GM19023 (cell line): ENCODE measurements around the gene VGLL3.
A peak's percentile ranks its signal among the peaks of the same experiment; 100 is the strongest.
"Not testable (repeated sequence)": the region's sequence is repeated elsewhere in the genome, so short reads cannot be mapped to it uniquely, and the experiment has no call there.

Experiments
- ATAC-seq: cut with Tn5 transposase; IDR thresholded peaks from one replicate; pipeline ENCODE4 v1.9.1; 2021; ENCODE audit warnings: mild to moderate bottlenecking, moderate library complexity; ENCODE audit not compliant: unreplicated experiment

VGLL3 gene, protein sequence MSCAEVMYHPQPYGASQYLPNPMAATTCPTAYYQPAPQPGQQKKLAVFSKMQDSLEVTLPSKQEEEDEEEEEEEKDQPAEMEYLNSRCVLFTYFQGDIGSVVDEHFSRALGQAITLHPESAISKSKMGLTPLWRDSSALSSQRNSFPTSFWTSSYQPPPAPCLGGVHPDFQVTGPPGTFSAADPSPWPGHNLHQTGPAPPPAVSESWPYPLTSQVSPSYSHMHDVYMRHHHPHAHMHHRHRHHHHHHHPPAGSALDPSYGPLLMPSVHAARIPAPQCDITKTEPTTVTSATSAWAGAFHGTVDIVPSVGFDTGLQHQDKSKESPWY

DNA sequence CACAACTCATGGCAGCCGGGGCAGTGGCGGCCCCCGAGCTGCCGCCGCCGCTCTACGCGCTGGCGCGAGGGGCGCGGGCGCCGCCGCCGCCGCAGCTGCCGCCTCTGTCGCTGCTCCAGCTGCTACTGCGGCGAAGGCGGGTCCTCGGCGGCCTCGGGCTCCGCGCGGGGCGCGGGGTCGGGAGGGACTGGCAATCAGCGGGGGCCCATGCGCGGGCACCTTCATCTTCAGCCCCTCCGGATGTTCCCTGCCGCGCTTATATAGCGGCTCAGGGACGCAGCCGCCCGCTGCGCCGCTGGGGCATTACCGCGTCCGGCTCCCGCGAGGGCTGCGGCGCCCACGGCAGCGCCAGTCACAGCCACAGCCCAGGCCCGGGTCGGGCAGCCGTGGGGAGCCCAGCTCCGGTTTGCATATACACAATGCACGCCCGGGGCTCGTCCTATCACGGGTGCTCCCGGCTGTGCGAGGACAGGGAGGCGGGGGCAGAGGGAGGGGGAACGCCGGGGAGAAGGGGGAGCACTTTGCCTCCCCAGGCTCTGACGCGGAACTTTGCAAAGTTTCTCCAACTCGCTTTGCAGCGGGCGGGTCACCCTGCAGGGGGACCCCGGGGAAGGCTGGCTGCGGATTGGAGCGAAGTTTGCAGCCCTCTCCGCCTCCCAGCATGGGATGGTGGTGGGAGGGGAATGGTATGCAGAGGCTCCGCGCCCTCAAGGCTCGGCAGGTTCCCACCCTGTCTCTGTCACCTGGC, at the start of gene VGLL3:
Gene VGLL3, minus strand, starts transcription at position 416 of the 748 bp plus-strand sequence. Its CDS starts 406 bp downstream, at position 10.
- ATAC-seq: peak; percentile 41

- no peak for ATAC-seq
These were observed 46.7 kb upstream of the VGLL3 start for GRCh38 chr3:87037652-87038051.

DNA sequence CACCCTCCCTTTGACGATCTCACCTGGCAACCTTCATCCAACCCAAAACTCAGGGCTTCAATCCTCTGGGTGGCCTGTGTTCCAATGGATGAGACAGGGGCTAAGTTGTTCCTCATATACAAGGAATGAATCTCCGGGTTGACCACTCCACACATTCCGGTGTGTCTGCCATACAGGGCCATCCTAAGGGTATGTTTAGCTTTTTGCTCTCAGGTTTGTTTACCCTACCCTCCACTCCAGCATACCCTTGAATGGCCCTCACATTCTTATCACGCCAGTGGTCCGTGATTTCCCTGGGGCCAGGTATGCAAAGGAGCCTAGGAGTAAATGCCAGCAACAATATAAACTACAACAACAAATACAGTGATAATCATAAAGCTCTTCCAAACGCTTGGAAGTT, 45.7 kb upstream of the VGLL3 start:
- no peak for ATAC-seq

GRCh38 chr3:87035339-87035738, 44.4 kb upstream of the VGLL3 start:
- no peak for ATAC-seq

DNA sequence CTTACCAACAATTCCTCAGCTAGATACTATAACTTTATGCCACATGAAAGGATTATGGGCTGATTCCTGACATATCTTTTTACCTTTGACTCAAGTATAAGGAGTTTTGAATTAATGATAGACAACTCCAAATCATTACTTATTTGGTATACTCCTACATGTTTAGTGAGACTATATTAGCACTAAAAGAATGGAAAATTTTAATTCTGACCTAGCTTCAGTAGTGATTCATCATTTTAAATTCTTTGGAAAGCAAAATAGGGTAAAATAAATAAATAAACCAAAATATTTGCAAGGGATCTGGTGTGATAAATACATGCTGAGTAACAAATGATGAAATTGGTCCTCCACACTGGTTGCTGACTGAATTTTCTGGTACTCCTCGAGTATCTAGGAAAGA, 42.3 kb upstream of the VGLL3 start:
- no peak for ATAC-seq

DNA sequence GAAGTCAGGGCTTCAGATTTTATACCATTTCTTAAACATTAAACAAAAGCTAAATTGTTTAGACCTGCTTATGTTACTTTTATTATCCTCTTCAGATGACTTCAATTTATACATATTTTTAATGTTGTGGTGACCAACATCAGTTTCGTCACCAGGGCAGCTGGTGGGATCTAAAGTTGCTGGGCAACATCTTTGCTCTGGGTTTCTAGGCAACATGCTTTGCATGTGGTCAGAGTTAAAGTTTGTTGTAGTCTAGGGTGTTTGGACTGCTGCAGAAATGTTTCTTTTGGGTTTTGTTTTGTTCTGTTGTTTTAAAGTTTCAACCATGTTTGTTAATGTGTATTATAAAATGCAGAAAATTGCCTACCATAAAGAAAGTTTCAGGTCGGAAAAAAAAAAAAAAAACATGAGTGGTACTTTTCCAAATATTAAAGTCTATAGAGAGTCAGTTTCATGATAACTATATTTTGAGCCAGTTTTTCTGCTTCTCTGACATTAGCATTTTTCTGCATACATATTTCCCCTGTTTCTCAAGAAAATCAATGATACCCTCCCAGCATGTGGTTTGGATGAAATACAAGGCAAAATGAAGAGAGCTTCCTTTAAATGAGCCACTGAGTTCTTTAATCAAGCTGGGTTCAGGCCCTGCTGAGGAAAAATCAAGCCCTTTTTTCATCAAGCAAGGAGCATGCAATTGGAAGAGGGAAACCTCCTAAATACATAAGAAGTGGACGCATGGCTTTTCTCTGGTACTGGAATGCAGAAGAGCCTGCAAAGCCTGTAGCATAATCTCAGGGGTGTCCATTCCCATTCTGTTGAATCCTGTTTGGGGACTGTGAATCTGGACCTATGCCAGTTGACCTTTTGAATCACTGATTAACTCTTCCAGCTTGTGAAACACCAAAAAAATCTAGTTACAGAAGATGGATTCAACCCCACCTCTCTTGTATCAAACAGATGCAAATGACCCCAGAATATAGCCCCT, 35.0 kb upstream of the VGLL3 start:
- ATAC-seq: no peak

- not testable (repeated sequence) for ATAC-seq
These were observed 26.4 kb upstream of the VGLL3 start for GRCh38 chr3:87017370-87017769.

DNA sequence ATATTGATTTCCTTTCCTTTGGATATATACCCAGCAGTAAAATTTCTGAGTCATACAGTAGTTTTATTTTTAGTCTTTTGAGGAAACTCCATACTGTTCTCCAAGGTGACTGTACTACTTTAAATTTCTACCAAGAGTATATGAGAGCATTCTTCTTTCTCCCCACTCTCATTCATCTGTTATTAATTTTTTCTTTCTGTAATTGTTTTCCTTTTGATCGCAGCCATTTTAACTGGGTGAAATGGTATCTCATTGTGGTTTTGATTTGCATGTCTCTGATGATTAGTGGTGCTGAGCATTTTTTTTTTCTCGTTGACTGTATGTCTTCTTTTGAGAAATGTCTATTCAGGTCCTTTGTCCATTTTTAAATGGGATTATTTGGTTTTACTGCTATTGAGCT, 18.3 kb upstream of the VGLL3 start:
- no peak for ATAC-seq

DNA sequence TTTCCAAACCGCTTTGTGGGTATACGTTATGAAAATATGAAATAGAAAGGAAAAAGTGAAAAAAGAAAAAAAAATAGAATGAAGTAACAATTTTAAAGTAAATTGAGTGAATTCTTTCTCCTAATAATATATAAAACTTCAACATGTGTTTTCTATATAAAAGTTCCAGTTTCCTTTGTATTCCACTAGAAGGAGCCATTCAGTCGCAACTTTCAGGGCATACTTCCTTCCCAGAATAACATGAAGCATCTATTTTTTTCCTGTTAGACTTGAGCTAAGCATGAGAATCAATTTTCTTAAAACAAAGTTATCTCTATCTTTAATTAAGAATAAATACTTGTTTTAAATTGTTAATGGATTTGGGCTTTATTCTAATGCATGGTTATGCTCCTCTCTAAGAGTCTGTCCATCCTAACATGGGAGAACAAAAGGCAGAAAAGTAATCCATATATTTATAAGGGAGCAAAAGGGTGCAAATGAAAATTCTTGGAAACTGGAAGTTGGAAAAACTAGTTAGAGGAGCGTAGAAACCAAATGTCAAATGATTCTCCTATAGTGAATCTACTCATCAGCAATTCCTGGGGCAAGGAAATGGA, 16.0 kb upstream of the VGLL3 start:
- ATAC-seq: no peak

- ATAC-seq: no peak
These were observed 13.9 kb upstream of the VGLL3 start for GRCh38 chr3:87004883-87005282.

GRCh38 chr3:87002346-87002745, 11.4 kb upstream of the VGLL3 start:
- no peak for ATAC-seq

DNA sequence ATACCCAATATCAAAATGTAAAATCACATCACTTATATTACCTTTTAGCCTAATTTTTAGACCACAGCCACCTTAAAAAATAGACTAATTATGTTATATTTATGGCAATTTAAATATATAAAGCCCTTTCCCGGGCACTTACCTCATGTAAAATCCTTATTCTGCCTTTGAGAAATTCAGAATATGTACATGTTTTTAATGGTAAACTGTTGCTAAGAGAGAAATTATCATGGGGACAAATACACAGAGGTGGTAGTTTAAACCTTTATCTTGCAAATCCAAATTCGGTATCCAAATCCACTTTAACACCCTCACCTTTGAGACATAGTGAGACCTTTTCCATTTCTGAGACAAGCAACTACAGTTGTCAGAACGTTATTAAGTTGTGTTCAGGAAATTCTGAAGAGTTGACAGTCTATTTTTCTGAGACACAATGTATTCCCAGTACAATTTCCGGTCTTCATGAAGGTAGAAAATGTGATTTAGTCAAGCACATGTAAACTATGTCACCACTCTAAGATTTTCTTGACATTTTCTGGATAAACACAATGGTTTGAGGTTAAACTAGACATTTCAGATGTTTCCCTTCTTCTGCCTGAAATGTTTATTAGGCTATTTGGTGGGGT, 10.6 kb upstream of the VGLL3 start:
- no peak for ATAC-seq

DNA sequence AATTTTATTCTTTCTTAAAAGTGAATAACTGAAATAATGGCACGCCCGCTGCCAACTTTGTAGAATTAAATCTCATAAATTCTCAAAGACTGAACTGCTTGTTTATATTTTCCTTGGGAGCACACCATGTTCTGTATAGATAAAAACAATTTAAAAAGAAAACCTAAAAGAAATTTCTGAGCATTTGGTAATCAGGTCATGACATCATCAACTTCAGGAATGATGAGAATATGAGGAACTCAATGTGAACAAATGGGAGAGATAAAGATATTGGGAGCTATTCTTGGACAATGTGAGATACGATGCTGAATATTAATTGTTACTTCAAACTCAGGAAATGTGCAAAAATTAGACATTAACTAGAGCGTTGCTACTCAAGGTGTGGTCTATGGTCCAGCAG, 10.0 kb upstream of the VGLL3 start:
- ATAC-seq: no peak

DNA sequence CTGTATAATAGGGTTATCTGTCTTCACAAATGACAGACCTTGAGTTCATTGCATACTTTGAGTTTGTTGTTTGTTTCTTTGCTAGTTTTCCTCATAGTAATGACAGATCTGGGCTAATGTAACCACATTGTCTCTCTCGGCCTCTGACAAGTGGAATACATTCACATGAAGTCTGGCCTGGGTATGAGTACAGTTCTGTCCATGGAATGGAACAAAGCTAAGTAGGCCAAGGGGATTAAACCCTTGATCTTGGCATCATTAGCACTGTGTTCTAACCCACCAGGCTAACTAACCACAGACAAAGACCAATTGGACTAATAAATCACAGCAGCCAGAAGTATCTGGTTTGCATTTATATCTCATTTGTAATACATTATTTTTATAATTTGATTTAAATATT, 7.6 kb upstream of the VGLL3 start:
- ATAC-seq: no peak

- no peak for ATAC-seq
These were observed 5.5 kb upstream of the VGLL3 start for GRCh38 chr3:86996261-86996955.

DNA sequence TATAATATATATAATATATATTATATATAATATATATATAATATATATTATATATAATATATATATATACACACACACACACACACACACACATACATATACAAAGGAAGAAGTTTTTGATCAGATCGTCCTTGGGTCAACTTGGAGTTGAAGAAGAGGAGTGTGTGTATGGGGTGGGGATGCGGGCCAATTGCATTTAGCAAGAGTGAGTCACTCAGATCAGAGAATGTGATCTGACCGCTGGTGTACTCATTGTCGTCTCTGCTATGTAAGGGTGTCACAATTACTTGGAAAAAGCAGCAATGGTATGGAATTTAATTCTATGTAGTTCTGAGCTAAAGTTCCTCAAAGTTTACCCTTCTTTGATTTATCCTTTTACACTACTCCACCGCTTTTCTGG, 4.6 kb upstream of the VGLL3 start:
- no peak for ATAC-seq

- ATAC-seq: no peak
These were observed 2.8 kb upstream of the VGLL3 start for GRCh38 chr3:86993704-86994103.

- no peak for ATAC-seq
These were observed 989 bp upstream of the VGLL3 start for GRCh38 chr3:86991840-86992435.

DNA sequence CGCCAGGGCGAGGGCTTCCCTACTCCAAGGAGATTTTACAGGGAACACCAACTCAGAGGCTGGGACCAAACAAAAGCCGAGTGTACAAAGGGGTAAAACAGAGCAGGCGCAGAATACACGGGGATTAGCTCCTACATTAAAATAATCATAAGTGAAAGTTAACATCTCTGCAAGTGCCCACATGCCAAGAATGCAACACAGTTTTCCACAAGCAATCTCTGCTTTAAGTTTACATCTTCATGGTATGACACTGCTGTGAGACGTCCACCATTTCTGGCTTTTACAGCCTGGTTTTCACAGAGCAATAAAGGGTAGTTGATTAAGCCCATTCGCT, 500 bp upstream of the VGLL3 start:
- ATAC-seq: no peak
